Renal cortical epithelial cell (primary cell): ENCODE data around the gene TAGLN. TPM values are rescaled to one million over a fixed set of nuclear protein-coding genes. Genes with fewer than 3 reads are reported as not detected.
"Not testable (repeated sequence)": the region's sequence is repeated elsewhere in the genome, so short reads cannot be mapped to it uniquely, and the experiment has no call there.

Source experiments
- DNase-seq: peaks from one replicate; pipeline ENCODE4 v3.0.0-alpha.2; 2011; ENCODE audit warnings: low read depth
- total RNA-seq: library from RNA; depleted of rRNA; stranded (reverse); fragments of >200 nt; gene quantifications from 2 replicates; pipeline ENCODE4 v1.2.3, GENCODE V29; 2014

Gene TAGLN
- total RNA-seq, 1 donor from 2014 or later = 68.5 TPM

DNA sequence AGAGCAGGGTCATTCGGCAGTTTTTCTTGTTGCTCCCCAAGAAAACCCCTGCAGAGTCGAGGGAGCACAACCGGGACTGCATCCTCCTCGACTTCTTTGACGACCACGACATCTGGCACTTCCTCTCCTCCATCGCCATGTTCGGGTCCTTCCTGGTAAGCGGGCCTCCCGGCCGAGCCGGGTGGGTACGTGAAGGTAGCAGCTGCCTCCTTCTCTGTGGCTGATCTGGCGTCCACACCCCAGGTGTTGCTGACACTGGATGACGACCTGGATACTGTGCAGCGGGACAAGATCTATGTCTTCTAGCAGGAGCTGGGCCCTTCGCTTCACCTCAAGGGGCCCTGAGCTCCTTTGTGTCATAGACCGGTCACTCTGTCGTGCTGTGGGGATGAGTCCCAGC, 3.4 kb upstream of the TAGLN start:
- DNase-seq = no peak

- no peak for DNase-seq
These were observed 2.2 kb upstream of the TAGLN start for GRCh38 chr11:117197006-117197405.

DNA sequence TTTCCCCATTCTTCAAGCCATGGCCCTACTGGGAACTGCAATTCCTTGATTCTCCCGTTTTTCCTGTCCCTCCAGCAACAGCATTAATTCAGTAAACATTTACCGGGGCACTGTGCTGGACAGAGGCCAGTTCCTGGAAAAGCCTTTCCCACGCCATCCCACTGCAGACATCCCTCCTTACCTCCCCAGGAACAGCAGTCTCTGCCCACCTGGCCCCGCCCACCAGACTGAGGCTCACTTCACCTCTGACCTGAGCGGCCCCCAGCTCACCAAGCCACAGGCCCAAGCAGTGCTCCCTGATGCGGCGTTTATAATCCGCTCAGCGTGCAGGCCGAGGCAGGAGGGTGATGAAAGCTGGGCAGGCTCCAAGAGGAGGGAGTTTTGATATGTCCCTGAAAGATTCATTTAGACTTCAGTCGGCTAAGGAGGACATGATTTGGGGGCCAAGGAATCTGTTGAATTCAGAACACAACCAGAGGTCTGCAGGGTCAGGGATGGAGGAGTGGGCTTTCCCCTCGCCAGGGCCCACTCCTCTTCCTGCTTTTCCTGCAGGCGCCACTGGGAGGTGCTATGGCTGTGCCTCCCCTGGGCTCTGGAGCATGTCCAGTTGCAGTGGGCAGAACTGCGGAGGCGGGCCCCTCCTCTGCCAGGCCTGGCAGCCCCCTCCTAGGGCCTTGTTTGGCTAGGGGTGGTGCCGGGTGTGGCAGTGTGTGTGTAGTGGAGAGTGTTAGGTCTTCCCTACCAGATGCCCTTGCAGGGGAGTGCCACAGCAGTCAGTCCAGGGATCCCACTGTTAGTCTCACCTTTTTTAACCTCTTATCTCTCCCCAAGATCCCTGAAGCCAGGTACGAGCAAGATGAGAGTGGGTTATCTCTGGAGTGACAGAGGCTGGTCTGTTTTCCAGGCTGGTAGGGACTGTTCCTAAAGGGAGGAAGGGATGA, 1.4 kb upstream of the TAGLN start:
- DNase-seq = no peak

GRCh38 chr11:117198613-117199012, 557 bp upstream of the TAGLN start:
- no peak for DNase-seq

GRCh38 chr11:117199916-117200812, 994 bp downstream of the TAGLN start:
- DNase-seq = no peak

- no peak for DNase-seq
These were observed 1.9 kb downstream of the TAGLN start for GRCh38 chr11:117200813-117201657.

DNA sequence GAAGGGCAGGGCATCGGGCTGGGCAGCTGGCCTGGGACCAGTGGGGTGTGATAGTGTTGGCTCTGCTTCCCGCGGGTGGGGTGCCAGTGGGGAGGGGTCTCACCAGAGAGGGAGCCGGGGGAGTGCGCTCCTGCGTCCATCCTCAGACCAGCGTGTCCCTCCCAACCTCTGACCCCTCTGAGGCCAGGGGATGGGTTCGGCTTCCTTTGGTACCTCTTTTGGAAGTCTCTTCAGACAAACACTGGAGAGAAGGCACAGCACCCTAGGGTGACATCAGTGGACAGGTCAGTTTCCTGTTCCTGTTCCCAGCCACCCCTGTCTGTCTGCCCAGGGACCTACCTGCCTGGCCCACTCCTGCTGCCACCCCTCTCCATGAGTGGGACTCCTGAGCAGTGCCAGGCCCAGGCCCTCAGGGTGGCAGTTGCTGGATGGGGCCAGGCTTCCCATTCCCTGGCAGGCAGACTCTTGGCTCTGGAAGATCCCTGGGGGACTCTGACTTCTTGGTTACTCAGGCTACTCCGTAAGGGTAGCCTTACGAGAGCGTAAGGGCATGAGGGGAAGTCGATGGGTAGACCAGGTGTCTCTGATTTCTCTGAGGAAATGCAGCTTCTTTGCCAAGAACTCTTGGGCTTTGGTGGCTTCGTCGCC, 2.6 kb downstream of the TAGLN start:
- no peak for DNase-seq

DNA sequence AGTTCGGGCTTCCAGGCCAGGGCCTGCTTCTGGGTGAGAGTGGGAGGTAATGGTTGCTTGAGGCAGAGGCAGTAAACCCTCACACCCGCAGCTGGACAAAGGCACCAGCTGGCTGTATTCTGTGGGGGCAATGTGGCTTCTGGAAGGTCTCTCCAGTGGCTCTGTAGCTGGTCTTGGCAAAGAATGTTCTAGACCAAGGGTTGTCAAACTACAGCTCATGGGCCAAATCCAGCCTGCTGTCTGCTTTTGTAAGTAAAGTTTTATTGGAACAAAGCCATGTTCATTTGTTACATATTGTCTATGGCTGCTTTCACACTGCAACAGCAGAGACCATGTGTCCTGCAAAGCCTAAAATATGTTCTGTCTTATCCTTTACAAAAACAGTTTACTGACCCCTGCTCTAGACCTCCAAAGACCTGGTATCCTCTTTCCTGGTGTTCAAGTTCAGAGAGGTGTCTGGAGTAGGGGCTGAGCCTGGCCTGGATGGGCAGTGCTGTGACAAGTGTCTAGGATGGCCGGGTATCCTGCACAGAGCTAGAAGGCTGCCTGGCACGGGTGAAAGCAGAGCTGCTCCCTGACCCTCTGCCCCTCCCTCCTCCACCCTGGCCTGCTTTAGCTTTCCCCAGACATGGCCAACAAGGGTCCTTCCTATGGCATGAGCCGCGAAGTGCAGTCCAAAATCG, 3.4 kb downstream of the TAGLN start:
- DNase-seq = no peak

- no peak for DNase-seq
These were observed 3.9 kb downstream of the TAGLN start for GRCh38 chr11:117203069-117203407.

- DNase-seq = no peak
These were observed 5.3 kb downstream of the TAGLN start for GRCh38 chr11:117204283-117205080.

DNA sequence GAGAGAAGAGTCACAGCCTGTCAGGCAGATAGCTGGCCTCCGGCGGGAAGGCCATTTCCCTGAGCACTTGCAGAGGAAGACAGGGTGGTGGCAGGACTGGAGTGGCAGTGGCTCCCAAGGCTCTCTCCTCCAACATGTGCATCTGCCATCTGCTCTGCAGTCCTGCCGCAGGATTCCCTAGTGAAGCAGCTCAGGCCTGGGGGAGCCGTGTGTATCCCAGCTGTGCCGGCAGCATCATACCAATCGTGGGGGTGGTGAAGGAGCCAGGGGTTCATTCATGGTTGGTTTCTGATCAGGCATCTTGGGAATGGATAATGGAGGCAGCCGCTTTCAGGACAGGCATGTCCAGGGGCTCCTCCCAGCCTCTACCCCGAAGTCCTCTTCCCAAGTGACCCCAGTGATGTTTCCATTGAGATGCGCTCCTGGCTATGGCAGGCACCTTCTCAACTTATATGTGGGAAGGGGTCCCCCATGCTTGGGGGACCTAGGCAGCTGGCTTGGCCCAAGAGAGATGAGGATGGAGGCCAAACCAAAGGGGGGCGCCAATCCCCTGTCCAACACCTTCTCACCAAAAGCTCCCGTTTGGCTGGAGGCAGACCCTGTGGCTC, 6.1 kb downstream of the TAGLN start:
- no peak for DNase-seq

GRCh38 chr11:117206111-117206510, 6.9 kb downstream of the TAGLN start:
- DNase-seq = not testable (repeated sequence)

- not testable (repeated sequence) for DNase-seq
These were observed 7.7 kb downstream of the TAGLN start for GRCh38 chr11:117206859-117207258.

DNA sequence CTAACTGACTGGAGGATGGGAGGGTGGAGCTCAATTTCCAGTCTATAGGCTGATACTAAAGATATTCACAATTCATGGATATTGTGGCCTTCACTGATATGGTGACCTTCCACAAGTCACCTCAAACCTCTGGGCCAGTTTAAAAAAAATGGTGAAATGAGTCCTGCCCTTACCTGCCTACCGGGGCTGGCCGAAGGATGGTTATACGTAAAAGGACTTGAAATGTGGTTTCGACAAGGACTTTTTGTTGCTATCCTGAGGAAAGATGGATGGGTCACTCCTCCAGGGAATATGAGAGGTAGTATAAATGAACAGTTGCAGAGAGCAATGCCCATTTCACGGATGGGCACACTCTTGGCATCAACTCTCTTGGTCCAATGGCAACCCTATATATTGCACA, 8.3 kb downstream of the TAGLN start:
- not testable (repeated sequence) for DNase-seq

GRCh38 chr11:117208710-117209109, 9.5 kb downstream of the TAGLN start:
- not testable (repeated sequence) for DNase-seq

DNA sequence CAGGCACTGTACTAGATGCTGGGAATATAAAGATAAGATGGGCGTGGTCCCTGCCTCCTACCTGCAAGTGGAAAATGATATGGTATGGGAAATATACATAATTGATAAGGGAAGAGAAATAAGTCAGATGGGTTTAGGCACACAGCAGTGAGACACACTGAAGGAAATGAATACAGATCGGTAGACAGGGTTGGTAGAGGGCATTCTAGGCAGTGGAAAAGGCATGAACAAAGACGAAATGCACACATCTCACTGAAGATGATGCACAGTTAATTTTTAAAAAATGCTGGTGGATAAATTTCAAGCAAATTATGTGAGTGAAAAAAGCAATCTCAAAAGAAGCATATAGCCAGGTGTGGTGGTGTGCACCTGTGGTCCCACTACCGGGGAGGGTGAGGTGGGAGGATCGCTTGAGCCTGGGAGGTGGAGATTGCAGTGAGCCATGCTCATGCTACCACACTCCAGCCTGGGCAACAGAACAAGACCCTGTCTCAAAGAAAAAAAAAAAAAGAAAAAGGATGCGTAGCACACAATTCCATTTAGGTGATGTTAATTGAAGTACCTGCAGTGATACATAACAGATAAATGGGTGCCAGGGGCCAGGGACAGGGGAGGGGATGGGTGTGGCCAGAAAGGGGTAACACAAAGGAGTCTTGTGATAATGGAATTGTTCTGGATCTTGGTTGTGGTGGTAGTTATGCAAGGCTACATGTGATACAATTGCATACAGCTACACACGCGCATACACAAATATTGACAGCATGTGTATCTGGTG, 10.4 kb downstream of the TAGLN start:
- DNase-seq = not testable (repeated sequence)

DNA sequence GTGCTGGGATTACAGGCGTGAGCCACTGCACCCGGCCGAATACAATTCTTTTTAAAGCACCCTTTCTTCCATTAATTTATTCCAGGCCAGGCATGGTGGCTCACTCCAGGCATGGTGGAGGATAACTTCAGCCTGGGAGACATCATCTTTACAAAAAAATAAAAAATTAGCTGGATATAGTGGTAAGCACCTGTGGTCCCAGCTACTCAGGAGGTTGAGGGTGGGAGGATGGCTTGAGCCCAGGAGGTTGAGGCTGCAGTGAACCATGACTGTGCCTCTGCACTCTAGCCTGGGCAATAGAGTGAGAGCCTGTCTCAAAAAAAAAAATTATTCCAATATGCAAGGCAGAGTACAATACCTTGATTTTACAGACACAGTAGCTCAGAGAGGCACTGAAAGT, 11.4 kb downstream of the TAGLN start:
- DNase-seq = no peak

GRCh38 chr11:117212697-117213355, 13.7 kb downstream of the TAGLN start:
- DNase-seq = no peak
